Measurements from ENCODE around the gene ADAMTSL2.

- TF ChIP-seq CTCF (IDR thresholded peaks at IDR 0.05) (no peak), POLR2AphosphoS5 (IDR thresholded peaks at IDR 0.05; ENCODE audit: insufficient read depth in 1 of 2, low read depth in 1 of 2) (no peak)
These were observed 4.6 kb upstream of the ADAMTSL2 start for GRCh38 chr9:133529874-133530273.

Data from vagina (tissue), 2 donors.